GM23338 (cell line): ENCODE measurements around the gene TAF1B. TPM values are rescaled to one million over a fixed set of nuclear protein-coding genes. Genes with fewer than 3 reads are reported as not detected.

Source experiments
- ATAC-seq: fragments of 200-7000 bp; cut with Tn5 transposase; 3 replicates; pipeline ENCODE4 v1.9.1; 2020
- DNase-seq: peaks from one replicate; pipeline ENCODE4 v3.0.0-alpha.2; 2015; ENCODE audit warnings: low spot score
- H2AFZ ChIP-seq: fragments of 200-600 bp; sonication (generic); 2 replicates; pipeline ENCODE4 v1.8.0; 2016; ENCODE audit warnings: antibody characterized with exemption, mild to moderate bottlenecking, moderate library complexity
- H3F3A ChIP-seq: fragments of 200-600 bp; sonication (generic); replicated peaks from 2 replicates; pipeline ENCODE4 v1.8.0; 2017; ENCODE audit warnings: antibody characterized with exemption, mixed run types, low read depth
- H3K27ac ChIP-seq: fragments of 200-600 bp; sonication (generic); 2 replicates; pipeline ENCODE4 v1.6.1; 2016; ENCODE audit warnings: low read depth
- H3K27me3 ChIP-seq: fragments of 200-600 bp; sonication (generic); 2 replicates; pipeline ENCODE4 v1.8.0; 2016; ENCODE audit warnings: mild to moderate bottlenecking, mixed run types, moderate library complexity; ENCODE audit not compliant: insufficient read depth
- H3K36me3 ChIP-seq: fragments of 200-600 bp; sonication (generic); 2 replicates; pipeline ENCODE4 v1.8.0; 2016; ENCODE audit warnings: mild to moderate bottlenecking; ENCODE audit not compliant: insufficient read depth
- H3K4me1 ChIP-seq: fragments of 200-600 bp; sonication (generic); 2 replicates; pipeline ENCODE4 v1.8.0; 2016; ENCODE audit warnings: mild to moderate bottlenecking, moderate library complexity; ENCODE audit not compliant: insufficient read depth
- H3K4me2 ChIP-seq: fragments of 200-600 bp; sonication (generic); 2 replicates; pipeline ENCODE4 v1.7.1; 2017; ENCODE audit warnings: mixed run types
- H3K4me3 ChIP-seq: fragments of 200-600 bp; sonication (generic); 2 replicates; pipeline ENCODE4 v1.6.1; 2016; ENCODE audit warnings: mixed run types
- H3K79me2 ChIP-seq: fragments of 200-600 bp; sonication (generic); replicated peaks from 2 replicates; pipeline ENCODE4 v1.8.0; 2017; ENCODE audit warnings: mild to moderate bottlenecking; ENCODE audit not compliant: insufficient read depth
- H3K9me2 ChIP-seq: fragments of 200-600 bp; sonication (generic); 2 replicates; pipeline ENCODE4 v1.8.0; 2017; ENCODE audit not compliant: insufficient read depth
- H4K20me1 ChIP-seq: fragments of 200-600 bp; sonication (generic); replicated peaks from 2 replicates; pipeline ENCODE4 v1.8.0; 2017; ENCODE audit warnings: mild to moderate bottlenecking; ENCODE audit not compliant: insufficient read depth
- H3K27ac Mint-ChIP-seq: 2 replicates; pipeline ENCODE4 v1.8.0; 2020; ENCODE audit warnings: inconsistent platforms, mild to moderate bottlenecking, moderate library complexity, mixed read lengths
- H3K27me3 Mint-ChIP-seq: 3 replicates; pipeline ENCODE4 v1.8.0; 2022; ENCODE audit warnings: low read depth, mild to moderate bottlenecking, moderate library complexity, mixed read lengths, inconsistent platforms; ENCODE audit not compliant: insufficient read depth, poor library complexity
- H3K36me3 Mint-ChIP-seq: 3 replicates; pipeline ENCODE4 v1.8.0; 2021; ENCODE audit warnings: low read depth, mild to moderate bottlenecking, inconsistent platforms, moderate library complexity, mixed read lengths
- H3K4me1 Mint-ChIP-seq: 3 replicates; pipeline ENCODE4 v1.8.0; 2020; ENCODE audit warnings: mild to moderate bottlenecking, inconsistent platforms, mixed read lengths
- H3K4me3 Mint-ChIP-seq: 3 replicates; pipeline ENCODE4 v1.8.0; 2021; ENCODE audit warnings: moderate library complexity, mild to moderate bottlenecking, inconsistent platforms, mixed read lengths
- H3K9me3 Mint-ChIP-seq: 3 replicates; pipeline ENCODE4 v1.8.0; 2020; ENCODE audit warnings: moderate library complexity, mild to moderate bottlenecking, inconsistent platforms, mixed read lengths
- EZH2 ChIP-seq: fragments of 200-600 bp; sonication (generic); IDR thresholded peaks from one replicate; pipeline ENCODE4 v1.8.0; 2017; ENCODE audit warnings: antibody characterized with exemption, mild to moderate bottlenecking, low read depth; ENCODE audit not compliant: unreplicated experiment
- EZH2phosphoT487 ChIP-seq: fragments of 200-600 bp; sonication (generic); IDR thresholded peaks from one replicate; pipeline ENCODE4 v1.8.1; 2018; ENCODE audit warnings: antibody characterized with exemption; ENCODE audit not compliant: unreplicated experiment
- JUNB ChIP-seq: IDR thresholded peaks from one replicate; pipeline ENCODE4 v1.6.1; 2016; ENCODE audit warnings: antibody characterized with exemption; ENCODE audit not compliant: unreplicated experiment
- NANOG ChIP-seq: IDR thresholded peaks from 2 replicates; pipeline ENCODE4 v1.6.1; 2016; ENCODE audit warnings: antibody characterized with exemption, borderline replicate concordance
- POLR2AphosphoS5 ChIP-seq: IDR thresholded peaks from 2 replicates; pipeline ENCODE4 v1.6.1; 2016; ENCODE audit warnings: antibody characterized with exemption, low read depth
- STAT1 ChIP-seq: IDR thresholded peaks from one replicate; pipeline ENCODE4 v1.6.1; 2016; ENCODE audit warnings: antibody characterized with exemption; ENCODE audit not compliant: unreplicated experiment
- ZNF114 ChIP-seq: fragments of 250-450 bp; sonication (Bioruptor Pico); IDR thresholded peaks from 2 replicates; pipeline ENCODE4 v1.5.0; 2020; ENCODE audit warnings: mild to moderate bottlenecking, moderate library complexity
- ZNF331 ChIP-seq: fragments of 250-450 bp; sonication (Bioruptor Pico); IDR thresholded peaks from 2 replicates; pipeline ENCODE4 v1.5.0; 2020; ENCODE audit warnings: low read depth, mild to moderate bottlenecking, moderate library complexity
- polyA plus RNA-seq: library from polyadenylated mRNA; unstranded; fragments of >200 nt; fragmentation: Nextera tagmentation; extraction: Ambion mirVana; gene quantifications from 2 replicates; pipeline ENCODE4 v1.2.1, GENCODE V29; 2016
- total RNA-seq: library from RNA; depleted of rRNA; stranded (reverse); fragments of >200 nt; shearing (Covaris generic); gene quantifications from 2 replicates; pipeline ENCODE4 v1.2.3, GENCODE V29; 2014
- TF ChIP-seq, protein P1 (sequence below), 2 experiments: fragments of 200-600 bp in 1 of 2; sonication (generic) in 1 of 2; conservative IDR thresholded peaks; 2 replicates each; pipeline versions ENCODE4 v1.5.1 to v1.6.1; 2016 to 2017; ENCODE audit warnings: antibody characterized with exemption in 2 of 2, low read depth in 2 of 2, mild to moderate bottlenecking in 2 of 2, moderate library complexity in 1 of 2
- TF ChIP-seq, protein P2 (sequence below): IDR thresholded peaks from 2 replicates; pipeline ENCODE4 v1.6.1; 2016; ENCODE audit warnings: antibody characterized with exemption
- TF ChIP-seq, protein P3 (sequence below): IDR thresholded peaks from one replicate; pipeline ENCODE4 v1.6.1; 2018; ENCODE audit warnings: antibody characterized with exemption; ENCODE audit not compliant: unreplicated experiment

TAF1B gene
- total and polyA plus RNA-seq, 2 experiments from 2014 or later, result 22.2 to 28.9 TPM

DNA sequence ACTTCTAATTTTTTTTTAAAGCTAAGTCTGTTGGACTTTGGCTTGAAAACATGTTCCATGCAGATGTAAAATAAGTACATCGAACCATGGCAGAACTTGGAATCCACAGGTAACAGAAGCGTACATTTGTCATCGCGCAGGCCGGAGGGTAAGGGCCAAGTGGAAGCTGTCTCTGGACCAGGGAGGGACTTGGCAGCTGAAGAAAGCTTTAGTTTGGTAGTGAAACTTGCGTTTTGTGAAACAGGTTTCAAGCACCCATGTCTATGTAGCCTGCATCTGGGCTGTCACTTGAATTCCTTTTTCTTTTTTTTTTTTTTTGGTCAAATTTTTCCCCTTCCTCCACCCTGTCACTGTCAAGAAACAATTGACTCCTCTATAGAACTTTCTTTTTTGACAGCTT is 128.6 kb downstream of the TAF1B start:
- H3F3A ChIP-seq, result no peaks in the 10 kb centered on the region
- DNase-seq (no peak), ATAC-seq (no peak)
- H4K20me1 ChIP-seq, result no peaks in the 10 kb centered on the region
- H2AFZ ChIP-seq, result no peak overlapping the region
- H3K4me3 ChIP-seq, result no peak overlapping the region
- Mint-ChIP-seq H3K4me3 (no peak overlapping the region), H3K4me1 (peaks cover 5% of the 10 kb centered on the region; the same call in 2 of the 3 replicates), H3K36me3 (no peaks in the 10 kb centered on the region), H3K9me3 (no peaks in the 10 kb centered on the region), H3K27me3 (peaks cover 6% of the 10 kb centered on the region), H3K27ac (no peak overlapping the region)
- no peaks in the 10 kb centered on the region for H3K27me3 ChIP-seq
- TF ChIP-seq POLR2AphosphoS5, result no peak
- TF ChIP-seq, protein P1, sequence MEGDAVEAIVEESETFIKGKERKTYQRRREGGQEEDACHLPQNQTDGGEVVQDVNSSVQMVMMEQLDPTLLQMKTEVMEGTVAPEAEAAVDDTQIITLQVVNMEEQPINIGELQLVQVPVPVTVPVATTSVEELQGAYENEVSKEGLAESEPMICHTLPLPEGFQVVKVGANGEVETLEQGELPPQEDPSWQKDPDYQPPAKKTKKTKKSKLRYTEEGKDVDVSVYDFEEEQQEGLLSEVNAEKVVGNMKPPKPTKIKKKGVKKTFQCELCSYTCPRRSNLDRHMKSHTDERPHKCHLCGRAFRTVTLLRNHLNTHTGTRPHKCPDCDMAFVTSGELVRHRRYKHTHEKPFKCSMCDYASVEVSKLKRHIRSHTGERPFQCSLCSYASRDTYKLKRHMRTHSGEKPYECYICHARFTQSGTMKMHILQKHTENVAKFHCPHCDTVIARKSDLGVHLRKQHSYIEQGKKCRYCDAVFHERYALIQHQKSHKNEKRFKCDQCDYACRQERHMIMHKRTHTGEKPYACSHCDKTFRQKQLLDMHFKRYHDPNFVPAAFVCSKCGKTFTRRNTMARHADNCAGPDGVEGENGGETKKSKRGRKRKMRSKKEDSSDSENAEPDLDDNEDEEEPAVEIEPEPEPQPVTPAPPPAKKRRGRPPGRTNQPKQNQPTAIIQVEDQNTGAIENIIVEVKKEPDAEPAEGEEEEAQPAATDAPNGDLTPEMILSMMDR (conservative IDR thresholded peaks at IDR 0.05; ENCODE audit: low read depth in 2 of 2), result no peak
- TF ChIP-seq EZH2phosphoT487, result no peak
- TF ChIP-seq, protein P2, sequence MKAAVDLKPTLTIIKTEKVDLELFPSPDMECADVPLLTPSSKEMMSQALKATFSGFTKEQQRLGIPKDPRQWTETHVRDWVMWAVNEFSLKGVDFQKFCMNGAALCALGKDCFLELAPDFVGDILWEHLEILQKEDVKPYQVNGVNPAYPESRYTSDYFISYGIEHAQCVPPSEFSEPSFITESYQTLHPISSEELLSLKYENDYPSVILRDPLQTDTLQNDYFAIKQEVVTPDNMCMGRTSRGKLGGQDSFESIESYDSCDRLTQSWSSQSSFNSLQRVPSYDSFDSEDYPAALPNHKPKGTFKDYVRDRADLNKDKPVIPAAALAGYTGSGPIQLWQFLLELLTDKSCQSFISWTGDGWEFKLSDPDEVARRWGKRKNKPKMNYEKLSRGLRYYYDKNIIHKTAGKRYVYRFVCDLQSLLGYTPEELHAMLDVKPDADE, result no peak
- no peaks in the 10 kb centered on the region for H3K4me1 ChIP-seq
- no peaks in the 10 kb centered on the region for H3K36me3 ChIP-seq
- no peaks in the 10 kb centered on the region for H3K79me2 ChIP-seq
- no peak overlapping the region for H3K4me2 ChIP-seq
- H3K9me2 ChIP-seq, result no peaks in the 10 kb centered on the region
- no peak overlapping the region for H3K27ac ChIP-seq

DNA sequence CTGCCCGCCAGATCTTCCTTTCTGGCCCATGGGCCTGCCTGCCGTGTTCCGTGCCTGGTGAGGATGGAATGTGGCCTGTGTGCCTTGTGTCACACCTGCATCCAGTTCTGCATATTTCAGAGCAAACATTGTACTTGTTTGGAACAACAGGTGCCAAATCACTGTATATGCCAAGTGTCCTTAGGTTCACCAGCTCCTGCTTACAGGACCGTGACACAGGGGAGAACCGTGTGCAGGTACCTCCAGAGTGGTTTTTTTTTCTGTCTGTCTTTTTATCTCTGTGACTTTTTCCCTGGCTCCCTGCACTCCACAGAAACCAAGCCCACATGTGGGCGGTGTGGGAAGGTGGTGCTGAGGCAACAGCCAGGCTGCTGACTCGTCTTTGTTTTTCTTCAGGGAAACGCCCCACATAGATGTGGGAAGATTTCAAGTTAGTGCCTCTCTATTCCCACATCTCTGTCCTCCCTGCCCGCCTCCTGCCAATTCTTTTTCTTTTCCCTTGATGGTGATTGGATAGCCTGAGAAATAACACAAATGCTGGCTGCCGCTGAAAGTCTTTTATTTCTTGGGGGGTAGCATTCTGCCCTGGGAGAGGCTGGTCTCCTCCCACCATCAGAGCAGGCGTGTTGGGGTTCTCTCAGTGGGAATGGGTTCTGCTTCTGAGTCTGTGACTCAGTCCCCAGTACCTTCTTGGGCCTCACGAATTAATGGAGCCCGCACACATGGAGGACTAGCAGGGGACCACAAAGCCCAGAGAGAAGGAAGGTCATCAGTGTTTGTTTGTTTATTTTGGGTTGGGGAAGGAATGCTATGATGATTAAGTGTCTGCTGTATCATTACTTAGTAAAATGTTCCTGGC is 129.6 kb downstream of the TAF1B start:
- peaks cover 5% of the 10 kb centered on the region; the same call in 2 of the 3 replicates for H3K4me1 Mint-ChIP-seq
- Histone ChIP-seq H3K79me2 (no peaks in the 10 kb centered on the region), H3K36me3 (no peaks in the 10 kb centered on the region), H3K4me2 (no peak overlapping the region), H3K27ac (no peak overlapping the region), H3K9me2 (no peaks in the 10 kb centered on the region), H4K20me1 (no peaks in the 10 kb centered on the region), H3F3A (no peaks in the 10 kb centered on the region), H3K4me1 (no peaks in the 10 kb centered on the region), H3K27me3 (no peaks in the 10 kb centered on the region), H3K4me3 (no peak overlapping the region), H2AFZ (no peak overlapping the region)
- no peak overlapping the region for H3K27ac Mint-ChIP-seq
- DNase-seq, result peak; percentile 6
- H3K36me3 Mint-ChIP-seq, result no peaks in the 10 kb centered on the region
- H3K27me3 Mint-ChIP-seq, result peaks cover 6% of the 10 kb centered on the region
- no peak overlapping the region for H3K4me3 Mint-ChIP-seq
- no peaks in the 10 kb centered on the region for H3K9me3 Mint-ChIP-seq
- ATAC-seq, result peak; percentile 41; the same call in 1 of the 3 replicates
- no peak for TF ChIP-seq NANOG
- TF ChIP-seq STAT1, result no peak
- TF ChIP-seq, protein P1 (conservative IDR thresholded peaks at IDR 0.05; ENCODE audit: low read depth in 2 of 2), result no peak
- TF ChIP-seq ZNF114 (CRISPR knock-in tag), result no peak
- TF ChIP-seq, protein P3, sequence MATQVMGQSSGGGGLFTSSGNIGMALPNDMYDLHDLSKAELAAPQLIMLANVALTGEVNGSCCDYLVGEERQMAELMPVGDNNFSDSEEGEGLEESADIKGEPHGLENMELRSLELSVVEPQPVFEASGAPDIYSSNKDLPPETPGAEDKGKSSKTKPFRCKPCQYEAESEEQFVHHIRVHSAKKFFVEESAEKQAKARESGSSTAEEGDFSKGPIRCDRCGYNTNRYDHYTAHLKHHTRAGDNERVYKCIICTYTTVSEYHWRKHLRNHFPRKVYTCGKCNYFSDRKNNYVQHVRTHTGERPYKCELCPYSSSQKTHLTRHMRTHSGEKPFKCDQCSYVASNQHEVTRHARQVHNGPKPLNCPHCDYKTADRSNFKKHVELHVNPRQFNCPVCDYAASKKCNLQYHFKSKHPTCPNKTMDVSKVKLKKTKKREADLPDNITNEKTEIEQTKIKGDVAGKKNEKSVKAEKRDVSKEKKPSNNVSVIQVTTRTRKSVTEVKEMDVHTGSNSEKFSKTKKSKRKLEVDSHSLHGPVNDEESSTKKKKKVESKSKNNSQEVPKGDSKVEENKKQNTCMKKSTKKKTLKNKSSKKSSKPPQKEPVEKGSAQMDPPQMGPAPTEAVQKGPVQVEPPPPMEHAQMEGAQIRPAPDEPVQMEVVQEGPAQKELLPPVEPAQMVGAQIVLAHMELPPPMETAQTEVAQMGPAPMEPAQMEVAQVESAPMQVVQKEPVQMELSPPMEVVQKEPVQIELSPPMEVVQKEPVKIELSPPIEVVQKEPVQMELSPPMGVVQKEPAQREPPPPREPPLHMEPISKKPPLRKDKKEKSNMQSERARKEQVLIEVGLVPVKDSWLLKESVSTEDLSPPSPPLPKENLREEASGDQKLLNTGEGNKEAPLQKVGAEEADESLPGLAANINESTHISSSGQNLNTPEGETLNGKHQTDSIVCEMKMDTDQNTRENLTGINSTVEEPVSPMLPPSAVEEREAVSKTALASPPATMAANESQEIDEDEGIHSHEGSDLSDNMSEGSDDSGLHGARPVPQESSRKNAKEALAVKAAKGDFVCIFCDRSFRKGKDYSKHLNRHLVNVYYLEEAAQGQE, result no peak
- no peak for TF ChIP-seq ZNF331
- TF ChIP-seq, protein P2, result no peak
- TF ChIP-seq EZH2, result no peak
- TF ChIP-seq EZH2phosphoT487, result no peak
- TF ChIP-seq POLR2AphosphoS5, result no peak
- no peak for TF ChIP-seq JUNB
